ENCODE measurements around the gene COL4A4.

The COL4A4 gene

GRCh38 chr2:227000123-227000522, 163.9 kb downstream of the COL4A4 start:
- no peak for DNase-seq (ENCODE audit: extremely low read depth, insufficient read length)
- Histone ChIP-seq H3K36me3 (ENCODE audit: control insufficient read depth, insufficient read depth, low read length) (peaks cover 4% of the 10 kb centered on the region), H3K4me3 (replicated peaks; ENCODE audit: low read depth, low read length) (no peak overlapping the region), H3K27me3 (replicated peaks; ENCODE audit: control insufficient read depth, insufficient read depth, low read length) (no peaks in the 10 kb centered on the region)
- TF ChIP-seq, protein P1, sequence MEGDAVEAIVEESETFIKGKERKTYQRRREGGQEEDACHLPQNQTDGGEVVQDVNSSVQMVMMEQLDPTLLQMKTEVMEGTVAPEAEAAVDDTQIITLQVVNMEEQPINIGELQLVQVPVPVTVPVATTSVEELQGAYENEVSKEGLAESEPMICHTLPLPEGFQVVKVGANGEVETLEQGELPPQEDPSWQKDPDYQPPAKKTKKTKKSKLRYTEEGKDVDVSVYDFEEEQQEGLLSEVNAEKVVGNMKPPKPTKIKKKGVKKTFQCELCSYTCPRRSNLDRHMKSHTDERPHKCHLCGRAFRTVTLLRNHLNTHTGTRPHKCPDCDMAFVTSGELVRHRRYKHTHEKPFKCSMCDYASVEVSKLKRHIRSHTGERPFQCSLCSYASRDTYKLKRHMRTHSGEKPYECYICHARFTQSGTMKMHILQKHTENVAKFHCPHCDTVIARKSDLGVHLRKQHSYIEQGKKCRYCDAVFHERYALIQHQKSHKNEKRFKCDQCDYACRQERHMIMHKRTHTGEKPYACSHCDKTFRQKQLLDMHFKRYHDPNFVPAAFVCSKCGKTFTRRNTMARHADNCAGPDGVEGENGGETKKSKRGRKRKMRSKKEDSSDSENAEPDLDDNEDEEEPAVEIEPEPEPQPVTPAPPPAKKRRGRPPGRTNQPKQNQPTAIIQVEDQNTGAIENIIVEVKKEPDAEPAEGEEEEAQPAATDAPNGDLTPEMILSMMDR (IDR thresholded peaks at IDR 0.05; ENCODE audit: insufficient read depth, low read length, poor library complexity, severe bottlenecking), result no peak

DNA sequence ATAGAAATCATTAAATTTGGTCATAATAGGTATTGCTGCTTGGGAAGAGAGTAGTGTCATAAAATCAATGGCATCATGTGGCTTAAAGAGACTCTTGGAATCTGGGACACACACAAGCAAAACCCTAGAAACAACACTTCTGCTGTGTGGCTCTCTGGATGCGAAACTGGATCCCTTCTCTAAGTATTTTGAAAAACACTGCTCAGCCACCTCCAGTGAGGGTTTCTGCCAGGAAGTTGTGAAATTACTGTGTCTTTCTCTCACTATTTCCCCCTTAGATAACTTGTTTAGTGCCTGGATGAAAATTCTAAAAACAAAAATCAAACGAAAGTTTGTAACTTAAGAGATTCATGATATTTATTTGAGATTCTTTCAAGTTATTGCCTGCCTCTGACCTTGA, 164.3 kb downstream of the COL4A4 start:
- Histone ChIP-seq H3K27me3 (replicated peaks; ENCODE audit: control insufficient read depth, insufficient read depth, low read length) (no peaks in the 10 kb centered on the region), H3K36me3 (ENCODE audit: control insufficient read depth, insufficient read depth, low read length) (peaks cover 4% of the 10 kb centered on the region), H3K4me3 (replicated peaks; ENCODE audit: low read depth, low read length) (no peak overlapping the region)
- no peak for DNase-seq (ENCODE audit: extremely low read depth, insufficient read length)
- TF ChIP-seq, protein P1 (IDR thresholded peaks at IDR 0.05; ENCODE audit: insufficient read depth, low read length, poor library complexity, severe bottlenecking), result no peak

DNA sequence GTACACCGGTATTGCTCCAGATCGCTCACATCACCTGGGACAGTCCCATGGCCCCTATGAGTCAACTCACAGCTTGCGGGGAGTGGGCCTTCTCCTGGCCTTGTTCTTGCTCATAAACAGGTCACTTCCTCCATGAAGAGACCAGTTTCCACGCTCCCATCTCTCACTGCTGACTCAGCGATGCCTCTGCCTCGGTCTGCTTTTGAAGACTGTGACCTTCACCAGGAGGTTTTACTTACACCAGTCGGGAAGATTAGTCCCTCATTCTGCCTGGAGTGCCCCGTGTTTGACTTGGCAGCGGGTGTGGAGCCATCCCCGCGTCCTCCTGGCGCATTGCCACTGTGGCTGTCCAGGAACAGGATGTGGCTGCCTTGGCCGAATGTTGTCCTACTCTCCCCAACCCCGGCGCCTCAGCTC, 168.4 kb downstream of the COL4A4 start:
- Histone ChIP-seq H3K27me3 (replicated peaks; ENCODE audit: control insufficient read depth, insufficient read depth, low read length) (no peaks in the 10 kb centered on the region), H3K36me3 (ENCODE audit: control insufficient read depth, insufficient read depth, low read length) (peaks cover 2% of the 10 kb centered on the region), H3K4me3 (replicated peaks; ENCODE audit: low read depth, low read length) (no peak overlapping the region)
- no peak for DNase-seq (ENCODE audit: extremely low read depth, insufficient read length)
- TF ChIP-seq, protein P1 (IDR thresholded peaks at IDR 0.05; ENCODE audit: insufficient read depth, low read length, poor library complexity, severe bottlenecking), result no peak

- no peaks in the 10 kb centered on the region for H3K27me3 ChIP-seq (replicated peaks; ENCODE audit: control insufficient read depth, insufficient read depth, low read length)
- H3K36me3 ChIP-seq (ENCODE audit: control insufficient read depth, insufficient read depth, low read length), result peaks cover 2% of the 10 kb centered on the region
- no peak overlapping the region for H3K4me3 ChIP-seq (replicated peaks; ENCODE audit: low read depth, low read length)
- no peak for DNase-seq (ENCODE audit: extremely low read depth, insufficient read length)
- TF ChIP-seq, protein P1 (IDR thresholded peaks at IDR 0.05; ENCODE audit: insufficient read depth, low read length, poor library complexity, severe bottlenecking), result peak; percentile 22
Measured at GRCh38 chr2:226994775-226995174, 169.2 kb downstream of the COL4A4 start.

GRCh38 chr2:226993171-226993570, 170.8 kb downstream of the COL4A4 start:
- TF ChIP-seq, protein P1 (IDR thresholded peaks at IDR 0.05; ENCODE audit: insufficient read depth, low read length, poor library complexity, severe bottlenecking), result no peak
- peaks cover 2% of the 10 kb centered on the region for H3K36me3 ChIP-seq (ENCODE audit: control insufficient read depth, insufficient read depth, low read length)
- H3K27me3 ChIP-seq (replicated peaks; ENCODE audit: control insufficient read depth, insufficient read depth, low read length), result no peaks in the 10 kb centered on the region
- DNase-seq (ENCODE audit: extremely low read depth, insufficient read length), result no peak
- no peak overlapping the region for H3K4me3 ChIP-seq (replicated peaks; ENCODE audit: low read depth, low read length)

- no peaks in the 10 kb centered on the region for H3K27me3 ChIP-seq (replicated peaks; ENCODE audit: control insufficient read depth, insufficient read depth, low read length)
- no peak overlapping the region for H3K4me3 ChIP-seq (replicated peaks; ENCODE audit: low read depth, low read length)
- TF ChIP-seq, protein P1 (IDR thresholded peaks at IDR 0.05; ENCODE audit: insufficient read depth, low read length, poor library complexity, severe bottlenecking), result no peak
- H3K36me3 ChIP-seq (ENCODE audit: control insufficient read depth, insufficient read depth, low read length), result peaks cover 2% of the 10 kb centered on the region
- no peak for DNase-seq (ENCODE audit: extremely low read depth, insufficient read length)
Measured at GRCh38 chr2:226991663-226992062, 172.3 kb downstream of the COL4A4 start.
